ENCODE results near the gene CTAG2.
"Not testable (repeated sequence)": the region's sequence is repeated elsewhere in the genome, so short reads cannot be mapped to it uniquely, and the experiment has no call there.

Gene CTAG2

GRCh38 chrX:154608823-154609222, 44.6 kb downstream of the CTAG2 start:
- POLR2A ChIA-PET; CTCF ChIA-PET; H3K4me3 ChIP-seq (ENCODE audit: low read depth, low read length); DNase-seq (ENCODE audit: low read depth, low spot score): not testable (repeated sequence)

- H3K4me3 ChIP-seq (ENCODE audit: low read depth, low read length); DNase-seq (ENCODE audit: low read depth, low spot score); CTCF ChIA-PET; POLR2A ChIA-PET: not testable (repeated sequence)
Observed at GRCh38 chrX:154607976-154608375, 45.4 kb downstream of the CTAG2 start.

- TF ChIP-seq CTCF (IDR thresholded peaks at IDR 0.05; ENCODE audit: insufficient read depth, low read length, missing control alignments): no peak
- H3K4me3 ChIP-seq (ENCODE audit: low read depth, low read length): no peak overlapping the region
- CTCF ChIA-PET: no interaction called here
- no peak for DNase-seq (ENCODE audit: low read depth, low spot score)
- POLR2A ChIA-PET: no interaction called here
Observed at GRCh38 chrX:154607370-154607769, 46.0 kb downstream of the CTAG2 start.

GRCh38 chrX:154605566-154605965, 47.8 kb downstream of the CTAG2 start:
- ChIA-PET POLR2A (no interaction called here), CTCF (no interaction called here)
- no peak overlapping the region for H3K4me3 ChIP-seq (ENCODE audit: low read depth, low read length)
- DNase-seq (ENCODE audit: low read depth, low spot score): no peak
- no peak for TF ChIP-seq CTCF (IDR thresholded peaks at IDR 0.05; ENCODE audit: insufficient read depth, low read length, missing control alignments)

- POLR2A ChIA-PET: no interaction called here
Observed at GRCh38 chrX:154603438-154604430, 49.6 kb downstream of the CTAG2 start.

GRCh38 chrX:154602766-154603437, 50.5 kb downstream of the CTAG2 start:
- no peak for DNase-seq (ENCODE audit: low read depth, low spot score)
- no peak overlapping the region for H3K4me3 ChIP-seq (ENCODE audit: low read depth, low read length)
- TF ChIP-seq CTCF (IDR thresholded peaks at IDR 0.05; ENCODE audit: insufficient read depth, low read length, missing control alignments): no peak
- ChIA-PET CTCF (interaction anchor here (2.5 kb wide), 1 partner anchor 146 kb away, joined by 9 read pairs; no protein-coding TSS in a partner anchor), POLR2A (no interaction called here)

More at GRCh38 chrX:154603438-154604430, 49.6 kb downstream of the CTAG2 start:
- H3K4me3 ChIP-seq (ENCODE audit: low read depth, low read length): no peak overlapping the region
- no peak for DNase-seq (ENCODE audit: low read depth, low spot score)
- CTCF ChIA-PET: interaction anchor here (2.5 kb wide), 1 partner anchor 145 kb away, joined by 9 read pairs; no protein-coding TSS in a partner anchor
- no peak for TF ChIP-seq CTCF (IDR thresholded peaks at IDR 0.05; ENCODE audit: insufficient read depth, low read length, missing control alignments)

- TF ChIP-seq CTCF (IDR thresholded peaks at IDR 0.05; ENCODE audit: insufficient read depth, low read length, missing control alignments): no peak
- CTCF ChIA-PET: interaction anchor here (1.2 to 2.5 kb wide), 2 partner anchors 147 to 196 kb away, joined by 3 to 9 read pairs; no protein-coding TSS in a partner anchor
- no peak for DNase-seq (ENCODE audit: low read depth, low spot score)
- POLR2A ChIA-PET: no interaction called here
- H3K4me3 ChIP-seq (ENCODE audit: low read depth, low read length): no peak overlapping the region
Observed at GRCh38 chrX:154602226-154602625, 51.2 kb downstream of the CTAG2 start.
